ENCODE data around the gene ACTL6B. TPM values are rescaled to one million over a fixed set of nuclear protein-coding genes. Genes with fewer than 3 reads are reported as not detected.

ACTL6B gene
- total and polyA plus RNA-seq, 9 of the 15 experiments (the other 6 are each of a cell fraction or from before 2014, with no cell fraction given): not detected

DNA sequence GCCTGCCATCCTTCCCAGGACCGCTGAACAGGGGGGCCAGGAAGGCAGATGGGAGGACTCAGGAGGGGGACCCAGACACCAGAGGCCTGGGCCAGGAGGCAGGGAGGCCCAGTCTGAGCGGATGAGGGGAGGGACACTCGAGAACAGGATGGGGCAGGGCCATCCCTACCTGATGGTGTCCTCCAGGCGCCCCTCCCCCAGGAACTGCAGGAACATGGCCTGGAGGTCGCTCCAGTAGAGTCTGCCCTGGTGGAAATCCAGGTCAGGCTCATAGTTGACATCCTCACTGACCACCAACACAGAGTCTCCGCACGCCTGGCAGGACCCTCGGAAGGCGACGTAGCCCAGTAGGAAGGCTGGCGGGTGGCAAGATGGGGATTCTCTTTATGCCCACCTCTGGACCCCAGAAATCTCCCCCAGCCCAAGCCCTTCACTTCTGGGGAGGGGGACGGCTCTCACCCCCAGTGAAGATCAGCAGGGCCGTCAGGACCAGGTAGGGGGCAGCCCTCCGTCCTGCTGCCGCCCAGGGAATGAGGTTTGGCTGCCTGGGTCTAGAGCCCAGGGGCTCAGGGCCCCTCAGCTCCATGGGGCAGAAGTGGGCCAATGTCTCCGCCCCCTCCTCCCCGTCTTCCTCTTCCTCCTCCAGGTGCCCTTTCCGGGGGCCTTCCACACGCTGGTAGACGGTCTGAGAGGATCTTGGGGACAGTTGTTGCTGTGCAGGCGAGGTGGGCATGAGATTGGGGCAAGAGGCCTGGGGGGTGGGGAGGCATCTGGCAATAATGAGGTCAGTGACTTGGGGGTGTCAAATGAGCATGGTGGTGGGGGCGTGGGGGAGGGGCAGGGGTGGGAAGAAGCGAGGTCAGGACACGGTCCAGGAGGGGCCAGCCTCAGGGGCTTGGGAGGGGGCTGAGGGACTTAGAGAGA lies 15.5 kb downstream of the ACTL6B start (continued):
- TF ChIP-seq, protein P1, sequence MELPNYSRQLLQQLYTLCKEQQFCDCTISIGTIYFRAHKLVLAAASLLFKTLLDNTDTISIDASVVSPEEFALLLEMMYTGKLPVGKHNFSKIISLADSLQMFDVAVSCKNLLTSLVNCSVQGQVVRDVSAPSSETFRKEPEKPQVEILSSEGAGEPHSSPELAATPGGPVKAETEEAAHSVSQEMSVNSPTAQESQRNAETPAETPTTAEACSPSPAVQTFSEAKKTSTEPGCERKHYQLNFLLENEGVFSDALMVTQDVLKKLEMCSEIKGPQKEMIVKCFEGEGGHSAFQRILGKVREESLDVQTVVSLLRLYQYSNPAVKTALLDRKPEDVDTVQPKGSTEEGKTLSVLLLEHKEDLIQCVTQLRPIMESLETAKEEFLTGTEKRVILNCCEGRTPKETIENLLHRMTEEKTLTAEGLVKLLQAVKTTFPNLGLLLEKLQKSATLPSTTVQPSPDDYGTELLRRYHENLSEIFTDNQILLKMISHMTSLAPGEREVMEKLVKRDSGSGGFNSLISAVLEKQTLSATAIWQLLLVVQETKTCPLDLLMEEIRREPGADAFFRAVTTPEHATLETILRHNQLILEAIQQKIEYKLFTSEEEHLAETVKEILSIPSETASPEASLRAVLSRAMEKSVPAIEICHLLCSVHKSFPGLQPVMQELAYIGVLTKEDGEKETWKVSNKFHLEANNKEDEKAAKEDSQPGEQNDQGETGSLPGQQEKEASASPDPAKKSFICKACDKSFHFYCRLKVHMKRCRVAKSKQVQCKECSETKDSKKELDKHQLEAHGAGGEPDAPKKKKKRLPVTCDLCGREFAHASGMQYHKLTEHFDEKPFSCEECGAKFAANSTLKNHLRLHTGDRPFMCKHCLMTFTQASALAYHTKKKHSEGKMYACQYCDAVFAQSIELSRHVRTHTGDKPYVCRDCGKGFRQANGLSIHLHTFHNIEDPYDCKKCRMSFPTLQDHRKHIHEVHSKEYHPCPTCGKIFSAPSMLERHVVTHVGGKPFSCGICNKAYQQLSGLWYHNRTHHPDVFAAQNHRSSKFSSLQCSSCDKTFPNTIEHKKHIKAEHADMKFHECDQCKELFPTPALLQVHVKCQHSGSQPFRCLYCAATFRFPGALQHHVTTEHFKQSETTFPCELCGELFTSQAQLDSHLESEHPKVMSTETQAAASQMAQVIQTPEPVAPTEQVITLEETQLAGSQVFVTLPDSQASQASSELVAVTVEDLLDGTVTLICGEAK (IDR thresholded peaks at IDR 0.05): no peak
- TF ChIP-seq, protein P1 (CRISPR knock-in tag; IDR thresholded peaks at IDR 0.05): no peak
- TF ChIP-seq SMAD4 (CRISPR knock-in tag; conservative IDR thresholded peaks at IDR 0.05) (peak; percentile 37), POLR2A (conservative IDR thresholded peaks at IDR 0.05) (peak; percentile 59), HLTF (IDR thresholded peaks at IDR 0.05) (no peak), SMARCA5 (IDR thresholded peaks at IDR 0.05) (no peak), ZBTB7A (IDR thresholded peaks at IDR 0.05; ENCODE audit: borderline replicate concordance, control insufficient read depth, low read depth, low read length) (peak; percentile 55), FOXP1 (CRISPR knock-in tag; IDR thresholded peaks at IDR 0.05) (no peak; the same call in 1 of the 2 replicates), FOXK2 (conservative IDR thresholded peaks at IDR 0.05 in 1 of 2, IDR thresholded peaks at IDR 0.05 in 1 of 2; ENCODE audit: low read depth in 2 of 2) (no peak), SP1 (CRISPR knock-in tag; IDR thresholded peaks at IDR 0.05) (peak; percentile 69; the same call in 1 of the 2 replicates), PHF21A (IDR thresholded peaks at IDR 0.05; ENCODE audit: borderline replicate concordance, low read depth) (no peak), ZFP30 (CRISPR knock-in tag; IDR thresholded peaks at IDR 0.05; ENCODE audit: borderline replicate concordance) (no peak), SIN3A (IDR thresholded peaks at IDR 0.05; ENCODE audit: borderline replicate concordance in 2 of 2, control insufficient read depth in 1 of 2, low read depth in 2 of 2, low read length in 2 of 2) (peak in 1 of 2 experiments; percentile 20; a peak in 1 of 4 replicates), BRCA1 (IDR thresholded peaks at IDR 0.05) (no peak), BRCA1 (CRISPR knock-in tag; IDR thresholded peaks at IDR 0.05) (no peak), CCAR2 (IDR thresholded peaks at IDR 0.05; ENCODE audit: low read depth, low read length) (no peak), ZNF143 (CRISPR knock-in tag; IDR thresholded peaks at IDR 0.05) (no peak), ZBTB8A (IDR thresholded peaks at IDR 0.05; ENCODE audit: partially characterized antibody) (no peak), ZNF408 (CRISPR knock-in tag; IDR thresholded peaks at IDR 0.05; ENCODE audit: low read depth) (no peak), ZFX (CRISPR knock-in tag; IDR thresholded peaks at IDR 0.05) (peak; percentile 62)

All from K562 (cell line).